Breast epithelium (tissue), 3 donors: ENCODE measurements around the gene FARP2.

Source experiments
- POLR2A ChIP-seq: fragments of 450-650 bp; IDR thresholded peaks from one replicate; pipeline ENCODE4 v1.6.1; 2016; ENCODE audit warnings: antibody characterized with exemption, mild to moderate bottlenecking, moderate library complexity
- POLR2AphosphoS5 ChIP-seq, 3 donors: sonication (generic); formaldehyde crosslinking; IDR thresholded peaks; one replicate each; pipeline ENCODE4 v1.6.1; 2017; ENCODE audit warnings: antibody characterized with exemption in 3 of 3
- TF ChIP-seq, protein P1 (sequence below), 3 donors: fragments of 450-650 bp; IDR thresholded peaks; one replicate each; pipeline ENCODE4 v1.5.1; 2016 to 2017; ENCODE audit warnings: antibody characterized with exemption in 3 of 3, mild to moderate bottlenecking in 3 of 3, moderate library complexity in 3 of 3

DNA sequence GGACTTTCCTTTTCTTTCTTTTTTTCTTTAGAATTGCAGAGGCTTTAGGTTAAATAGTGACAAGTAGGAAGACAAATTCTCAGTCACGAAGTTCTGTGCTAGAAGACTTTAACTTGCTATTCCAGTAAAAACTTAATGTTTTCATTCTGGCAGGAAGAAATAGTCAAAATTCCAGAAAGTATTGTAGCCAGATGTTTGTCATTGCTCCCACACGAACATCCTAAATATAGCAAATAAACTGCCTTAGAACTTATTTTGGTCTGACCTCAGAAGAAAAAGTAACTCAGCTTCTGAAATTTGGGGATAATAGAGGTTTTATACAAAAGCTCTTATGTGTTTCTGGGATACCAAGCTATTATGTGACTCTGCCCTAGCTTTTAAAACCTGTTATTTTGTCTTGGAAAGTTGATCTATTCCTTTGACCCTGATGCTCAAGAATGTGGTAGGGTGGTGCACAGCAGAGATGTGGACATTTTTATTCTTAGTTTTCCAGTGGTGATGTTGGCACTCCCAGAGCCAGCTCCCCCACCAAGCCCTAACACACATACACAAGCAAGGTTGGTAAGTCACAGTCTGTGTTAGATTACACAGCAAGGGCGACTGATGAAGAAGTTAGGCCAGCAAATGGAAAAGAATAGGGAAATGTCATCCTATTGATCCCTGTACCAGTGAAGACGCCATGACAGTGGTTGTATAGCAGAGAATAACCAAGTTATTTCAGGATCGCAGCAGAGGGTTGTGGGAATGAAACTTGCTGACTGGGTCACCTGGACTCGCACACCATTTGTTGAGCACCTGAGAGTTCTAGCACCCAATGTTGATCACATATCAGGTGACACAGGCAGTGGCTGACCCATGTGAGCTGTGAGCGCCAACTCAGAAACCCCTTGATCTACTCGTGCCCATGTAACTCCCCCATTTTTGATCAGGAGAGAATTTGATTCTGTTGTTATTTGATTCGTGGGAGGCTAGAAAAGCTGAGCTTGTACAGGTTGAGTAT is 23.7 kb downstream of the FARP2 start:
- TF ChIP-seq, protein P1, sequence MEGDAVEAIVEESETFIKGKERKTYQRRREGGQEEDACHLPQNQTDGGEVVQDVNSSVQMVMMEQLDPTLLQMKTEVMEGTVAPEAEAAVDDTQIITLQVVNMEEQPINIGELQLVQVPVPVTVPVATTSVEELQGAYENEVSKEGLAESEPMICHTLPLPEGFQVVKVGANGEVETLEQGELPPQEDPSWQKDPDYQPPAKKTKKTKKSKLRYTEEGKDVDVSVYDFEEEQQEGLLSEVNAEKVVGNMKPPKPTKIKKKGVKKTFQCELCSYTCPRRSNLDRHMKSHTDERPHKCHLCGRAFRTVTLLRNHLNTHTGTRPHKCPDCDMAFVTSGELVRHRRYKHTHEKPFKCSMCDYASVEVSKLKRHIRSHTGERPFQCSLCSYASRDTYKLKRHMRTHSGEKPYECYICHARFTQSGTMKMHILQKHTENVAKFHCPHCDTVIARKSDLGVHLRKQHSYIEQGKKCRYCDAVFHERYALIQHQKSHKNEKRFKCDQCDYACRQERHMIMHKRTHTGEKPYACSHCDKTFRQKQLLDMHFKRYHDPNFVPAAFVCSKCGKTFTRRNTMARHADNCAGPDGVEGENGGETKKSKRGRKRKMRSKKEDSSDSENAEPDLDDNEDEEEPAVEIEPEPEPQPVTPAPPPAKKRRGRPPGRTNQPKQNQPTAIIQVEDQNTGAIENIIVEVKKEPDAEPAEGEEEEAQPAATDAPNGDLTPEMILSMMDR (IDR thresholded peaks at IDR 0.05): no peak
- TF ChIP-seq POLR2A (no peak), POLR2AphosphoS5 (IDR thresholded peaks at IDR 0.05) (no peak)
